K562 (cell line): Measurements from ENCODE around the gene ABCA7. TPM values are rescaled to one million over a fixed set of nuclear protein-coding genes. Genes with fewer than 3 reads are reported as not detected.
A peak's percentile ranks its signal among the peaks of the same experiment; 100 is the strongest.

Experiments
- BRF1 ChIP-seq: IDR thresholded peaks from 3 replicates; pipeline ENCODE4 v1.6.1; 2011; ENCODE audit warnings: borderline replicate concordance, mild to moderate bottlenecking; ENCODE audit not compliant: insufficient read length; ENCODE audit errors: extremely low read depth
- CEBPG ChIP-seq, 3 experiments: fragments of 200-800 bp in 1 of 3; sonication (Bioruptor generic) in 1 of 3; sonication (generic) in 1 of 3; formaldehyde crosslinking in 1 of 3; IDR thresholded peaks in 2 of 3; conservative IDR thresholded peaks in 1 of 3; 2 replicates each; pipeline versions ENCODE4 v1.6.1 to v1.8.0; 2016 to 2022; ENCODE audit warnings: missing compliant biosample characterization in 2 of 3, missing genetic modification characterization in 2 of 3, mild to moderate bottlenecking in 1 of 3, missing genetic modification reagents in 1 of 3
- CHCHD3 ChIP-seq: fragments of 250-450 bp; sonication (Bioruptor Pico); IDR thresholded peaks from 2 replicates; pipeline ENCODE4 v2.1.2; 2022; ENCODE audit warnings: mild to moderate bottlenecking
- HDAC2 ChIP-seq: fragments of 450-650 bp; IDR thresholded peaks from 2 replicates; pipeline ENCODE4 v1.6.1; 2016; ENCODE audit warnings: mild to moderate bottlenecking
- HIVEP1 ChIP-seq: fragments of 250-450 bp; sonication (Bioruptor Pico); IDR thresholded peaks from 2 replicates; pipeline ENCODE4 v1.4.0; 2020; ENCODE audit warnings: mild to moderate bottlenecking
- KLF16 ChIP-seq: IDR thresholded peaks from 2 replicates; pipeline ENCODE4 v1.6.1; 2016; ENCODE audit warnings: antibody characterized with exemption
- MEIS2 ChIP-seq: fragments of 450-650 bp; IDR thresholded peaks from 2 replicates; pipeline ENCODE4 v1.6.1; 2014; ENCODE audit warnings: mild to moderate bottlenecking; ENCODE audit not compliant: partially characterized antibody
- NCOA2 ChIP-seq, 2 experiments: fragments of 450-650 bp; IDR thresholded peaks; 2 replicates each; pipeline ENCODE4 v1.6.1; 2018; ENCODE audit warnings: mild to moderate bottlenecking in 2 of 2, moderate library complexity in 1 of 2; ENCODE audit not compliant: partially characterized antibody in 2 of 2
- NR4A1 ChIP-seq, 2 experiments: fragments of 250-450 bp in 1 of 2; fragments of 450-650 bp in 1 of 2; sonication (Bioruptor Pico) in 1 of 2; IDR thresholded peaks; 2 replicates each; pipeline versions ENCODE4 v1.4.0 to v1.6.1; 2016 to 2020; ENCODE audit warnings: mild to moderate bottlenecking in 2 of 2, missing compliant biosample characterization in 1 of 2, missing genetic modification characterization in 1 of 2, moderate library complexity in 1 of 2
- NUFIP1 ChIP-seq: fragments of 450-650 bp; IDR thresholded peaks from 2 replicates; pipeline ENCODE4 v1.6.1; 2018; ENCODE audit not compliant: partially characterized antibody
- POLR2A ChIP-seq: fragments of 450-650 bp; conservative IDR thresholded peaks from 2 replicates; pipeline ENCODE4 v1.6.1; 2016
- SIN3B ChIP-seq: fragments of 450-650 bp; IDR thresholded peaks from 2 replicates; pipeline ENCODE4 v1.6.1; 2017; ENCODE audit warnings: low read depth, mild to moderate bottlenecking, moderate library complexity
- SLC30A9 ChIP-seq: fragments of 250-450 bp; sonication (Bioruptor Pico); IDR thresholded peaks from 2 replicates; pipeline ENCODE4 v1.8.0; 2022; ENCODE audit warnings: mild to moderate bottlenecking, moderate library complexity
- SREBF2 ChIP-seq: sonication (generic); formaldehyde crosslinking; IDR thresholded peaks from 2 replicates; pipeline ENCODE4 v1.4.0; 2020; ENCODE audit warnings: mild to moderate bottlenecking, missing genetic modification reagents
- ZNF253 ChIP-seq: fragments of 250-450 bp; sonication (Bioruptor Pico); conservative IDR thresholded peaks from 2 replicates; pipeline ENCODE4 v1.6.1; 2021; ENCODE audit warnings: mild to moderate bottlenecking
- polyA plus RNA-seq, 8 experiments: library from polyadenylated mRNA; depleted of rRNA in 4 of 8; stranded (reverse) in 5 of 8; unstranded in 3 of 8; fragments of >200 nt; fragmentation: Nextera tagmentation in 2 of 8; fragmentation: Illumina TruSeq in 1 of 8; extraction: Ambion mirVana in 2 of 8; extraction: Trizol in 1 of 8; gene quantifications; 2 replicates each; pipeline versions ENCODE4 v1.2.1 to v1.2.3, GENCODE V29; 2011 to 2014; ENCODE audit warnings: inconsistent platforms in 1 of 8, missing spikeins in 1 of 8
- total RNA-seq, 7 experiments: library from RNA; depleted of rRNA in 6 of 7; stranded (reverse); fragments of >200 nt in 6 of 7; fragmentation: Illumina TruSeq in 2 of 7; extraction: Trizol in 2 of 7; gene quantifications; 2 replicates each; pipeline versions ENCODE4 v1.2.1 to v1.2.3, GENCODE V29; 2011 to 2021; ENCODE audit warnings: low replicate concordance in 1 of 7
- TF ChIP-seq, protein P1 (sequence below): fragments of 250-450 bp; sonication (Bioruptor Pico); IDR thresholded peaks from 2 replicates; pipeline ENCODE4 v1.9.0; 2021; ENCODE audit warnings: mild to moderate bottlenecking, inconsistent platforms
- TF ChIP-seq, protein P2 (sequence below), 3 experiments: fragments of 200-800 bp in 1 of 3; sonication (Bioruptor generic) in 1 of 3; sonication (generic) in 1 of 3; formaldehyde crosslinking in 1 of 3; IDR thresholded peaks; 2 replicates each; pipeline versions ENCODE4 v1.6.1 to v1.8.0; 2016 to 2022; ENCODE audit warnings: mild to moderate bottlenecking in 2 of 3, missing compliant biosample characterization in 2 of 3, missing genetic modification characterization in 2 of 3, missing genetic modification reagents in 1 of 3
- TF ChIP-seq, protein P3 (sequence below): fragments of 250-450 bp; sonication (Bioruptor Pico); IDR thresholded peaks from 2 replicates; pipeline ENCODE4 v1.8.0; 2022; ENCODE audit warnings: moderate library complexity, mild to moderate bottlenecking, inconsistent platforms
- TF ChIP-seq, protein P4 (sequence below), 2 experiments: fragments of 450-650 bp; conservative IDR thresholded peaks; 2 replicates each; pipeline ENCODE4 v1.6.1; 2017; ENCODE audit warnings: mild to moderate bottlenecking in 2 of 2, moderate library complexity in 2 of 2

The ABCA7 gene
- total and polyA plus RNA-seq, 9 of the 15 experiments (the other 6 are each of a cell fraction or from before 2014, with no cell fraction given): 2.3 to 96.1 (median 31.2) TPM

DNA sequence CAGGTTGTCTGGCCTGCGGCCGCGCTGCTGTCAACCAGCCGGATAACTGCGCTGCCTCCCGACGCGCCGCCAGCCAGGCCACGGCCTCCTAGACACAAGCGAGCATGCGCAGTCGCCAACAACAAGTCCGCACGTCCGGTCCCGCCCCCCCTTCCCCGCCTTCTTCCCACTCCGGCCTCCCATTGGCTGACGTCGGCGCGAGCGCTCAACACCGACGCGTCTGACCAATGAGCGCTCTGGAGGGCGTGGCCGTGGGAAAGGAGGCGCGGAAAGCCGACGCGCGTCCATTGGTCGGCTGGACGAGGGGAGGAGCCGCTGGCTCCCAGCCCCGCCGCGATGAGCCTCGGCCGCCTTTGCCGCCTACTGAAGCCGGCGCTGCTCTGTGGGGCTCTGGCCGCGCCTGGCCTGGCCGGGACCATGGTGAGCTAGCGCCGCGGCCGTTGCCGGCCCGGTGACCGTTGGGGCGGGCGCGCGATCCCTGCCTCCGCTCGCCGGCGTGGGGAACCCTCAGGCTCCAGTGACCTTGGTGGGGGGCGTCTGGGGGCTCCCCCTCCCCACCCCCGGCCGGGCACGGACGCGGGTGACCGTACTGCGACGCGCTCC is 63.9 kb downstream of the ABCA7 start, which contains the start of gene GPX4 (continued):
- TF ChIP-seq POLR2A: peak; percentile 97
- no peak for TF ChIP-seq ZNF253 (CRISPR knock-in tag)
- no peak for TF ChIP-seq NUFIP1
- no peak for TF ChIP-seq KLF16
- TF ChIP-seq NR4A1 (CRISPR knock-in tag; IDR thresholded peaks at IDR 0.05): no peak
- TF ChIP-seq NR4A1 (tag; IDR thresholded peaks at IDR 0.05): no peak
- TF ChIP-seq, protein P1, sequence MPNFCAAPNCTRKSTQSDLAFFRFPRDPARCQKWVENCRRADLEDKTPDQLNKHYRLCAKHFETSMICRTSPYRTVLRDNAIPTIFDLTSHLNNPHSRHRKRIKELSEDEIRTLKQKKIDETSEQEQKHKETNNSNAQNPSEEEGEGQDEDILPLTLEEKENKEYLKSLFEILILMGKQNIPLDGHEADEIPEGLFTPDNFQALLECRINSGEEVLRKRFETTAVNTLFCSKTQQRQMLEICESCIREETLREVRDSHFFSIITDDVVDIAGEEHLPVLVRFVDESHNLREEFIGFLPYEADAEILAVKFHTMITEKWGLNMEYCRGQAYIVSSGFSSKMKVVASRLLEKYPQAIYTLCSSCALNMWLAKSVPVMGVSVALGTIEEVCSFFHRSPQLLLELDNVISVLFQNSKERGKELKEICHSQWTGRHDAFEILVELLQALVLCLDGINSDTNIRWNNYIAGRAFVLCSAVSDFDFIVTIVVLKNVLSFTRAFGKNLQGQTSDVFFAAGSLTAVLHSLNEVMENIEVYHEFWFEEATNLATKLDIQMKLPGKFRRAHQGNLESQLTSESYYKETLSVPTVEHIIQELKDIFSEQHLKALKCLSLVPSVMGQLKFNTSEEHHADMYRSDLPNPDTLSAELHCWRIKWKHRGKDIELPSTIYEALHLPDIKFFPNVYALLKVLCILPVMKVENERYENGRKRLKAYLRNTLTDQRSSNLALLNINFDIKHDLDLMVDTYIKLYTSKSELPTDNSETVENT (CRISPR knock-in tag): peak; percentile 88
- TF ChIP-seq CHCHD3 (CRISPR knock-in tag): peak; percentile 69; the same call in 1 of the 2 replicates
- peak; percentile 71 for TF ChIP-seq MEIS2
- TF ChIP-seq HIVEP1: no peak
- TF ChIP-seq BRF1: no peak
- no peak for TF ChIP-seq SLC30A9 (CRISPR knock-in tag)
- TF ChIP-seq, protein P2, sequence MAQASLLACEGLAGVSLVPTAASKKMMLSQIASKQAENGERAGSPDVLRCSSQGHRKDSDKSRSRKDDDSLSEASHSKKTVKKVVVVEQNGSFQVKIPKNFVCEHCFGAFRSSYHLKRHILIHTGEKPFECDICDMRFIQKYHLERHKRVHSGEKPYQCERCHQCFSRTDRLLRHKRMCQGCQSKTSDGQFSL (CRISPR knock-in tag; IDR thresholded peaks at IDR 0.05): no peak; the same call in 1 of the 2 replicates
- TF ChIP-seq, protein P2 (tag; IDR thresholded peaks at IDR 0.05): no peak
- no peak for TF ChIP-seq NCOA2 (IDR thresholded peaks at IDR 0.05; ENCODE audit: partially characterized antibody in 2 of 2)
- TF ChIP-seq SIN3B: no peak; the same call in 1 of the 2 replicates
- TF ChIP-seq, protein P3, sequence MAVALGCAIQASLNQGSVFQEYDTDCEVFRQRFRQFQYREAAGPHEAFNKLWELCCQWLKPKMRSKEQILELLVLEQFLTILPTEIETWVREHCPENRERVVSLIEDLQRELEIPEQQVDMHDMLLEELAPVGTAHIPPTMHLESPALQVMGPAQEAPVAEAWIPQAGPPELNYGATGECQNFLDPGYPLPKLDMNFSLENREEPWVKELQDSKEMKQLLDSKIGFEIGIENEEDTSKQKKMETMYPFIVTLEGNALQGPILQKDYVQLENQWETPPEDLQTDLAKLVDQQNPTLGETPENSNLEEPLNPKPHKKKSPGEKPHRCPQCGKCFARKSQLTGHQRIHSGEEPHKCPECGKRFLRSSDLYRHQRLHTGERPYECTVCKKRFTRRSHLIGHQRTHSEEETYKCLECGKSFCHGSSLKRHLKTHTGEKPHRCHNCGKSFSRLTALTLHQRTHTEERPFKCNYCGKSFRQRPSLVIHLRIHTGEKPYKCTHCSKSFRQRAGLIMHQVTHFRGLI (CRISPR knock-in tag): no peak
- no peak for TF ChIP-seq SREBF2 (CRISPR knock-in tag)
- no peak for TF ChIP-seq HDAC2
- TF ChIP-seq, protein P4, sequence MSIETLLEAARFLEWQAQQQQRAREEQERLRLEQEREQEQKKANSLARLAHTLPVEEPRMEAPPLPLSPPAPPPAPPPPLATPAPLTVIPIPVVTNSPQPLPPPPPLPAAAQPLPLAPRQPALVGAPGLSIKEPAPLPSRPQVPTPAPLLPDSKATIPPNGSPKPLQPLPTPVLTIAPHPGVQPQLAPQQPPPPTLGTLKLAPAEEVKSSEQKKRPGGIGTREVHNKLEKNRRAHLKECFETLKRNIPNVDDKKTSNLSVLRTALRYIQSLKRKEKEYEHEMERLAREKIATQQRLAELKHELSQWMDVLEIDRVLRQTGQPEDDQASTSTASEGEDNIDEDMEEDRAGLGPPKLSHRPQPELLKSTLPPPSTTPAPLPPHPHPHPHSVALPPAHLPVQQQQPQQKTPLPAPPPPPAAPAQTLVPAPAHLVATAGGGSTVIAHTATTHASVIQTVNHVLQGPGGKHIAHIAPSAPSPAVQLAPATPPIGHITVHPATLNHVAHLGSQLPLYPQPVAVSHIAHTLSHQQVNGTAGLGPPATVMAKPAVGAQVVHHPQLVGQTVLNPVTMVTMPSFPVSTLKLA (conservative IDR thresholded peaks at IDR 0.05): peak in 1 of 2 experiments; percentile 69; a peak in 2 of 4 replicates
- TF ChIP-seq CEBPG (CRISPR knock-in tag; IDR thresholded peaks at IDR 0.05): no peak
- TF ChIP-seq CEBPG (tag; conservative IDR thresholded peaks at IDR 0.05 in 1 of 2, IDR thresholded peaks at IDR 0.05 in 1 of 2): no peak
